ENCODE data around the gene LRRC15.

The LRRC15 gene

GRCh38 chr3:194386066-194386465 is 16.5 kb upstream of the LRRC15 start:
- no peak for DNase-seq (ENCODE audit: low read depth in 2 of 3, low spot score in 1 of 3)

GRCh38 chr3:194384569-194385001 is 15.0 kb upstream of the LRRC15 start:
- DNase-seq (ENCODE audit: low read depth in 2 of 3, low spot score in 1 of 3) = no peak

- DNase-seq (ENCODE audit: low read depth in 2 of 3, low spot score in 1 of 3) = no peak
These were observed 14.6 kb upstream of the LRRC15 start for GRCh38 chr3:194384156-194384555.

GRCh38 chr3:194383276-194383940 is 13.9 kb upstream of the LRRC15 start:
- DNase-seq (ENCODE audit: low read depth in 2 of 3, low spot score in 1 of 3) = no peak

GRCh38 chr3:194382892-194383223 is 13.3 kb upstream of the LRRC15 start:
- no peak for DNase-seq (ENCODE audit: low read depth in 2 of 3, low spot score in 1 of 3)

GRCh38 chr3:194382196-194382891 is 12.8 kb upstream of the LRRC15 start:
- no peak for DNase-seq (ENCODE audit: low read depth in 2 of 3, low spot score in 1 of 3)

GRCh38 chr3:194381460-194381875 is 11.9 kb upstream of the LRRC15 start:
- no peak for DNase-seq (ENCODE audit: low read depth in 2 of 3, low spot score in 1 of 3)

- DNase-seq (ENCODE audit: low read depth in 2 of 3, low spot score in 1 of 3) = no peak
These were observed 10.8 kb upstream of the LRRC15 start for GRCh38 chr3:194380326-194380725.

- DNase-seq (ENCODE audit: low read depth in 2 of 3, low spot score in 1 of 3) = no peak
These were observed 10.1 kb upstream of the LRRC15 start for GRCh38 chr3:194379651-194380050.

GRCh38 chr3:194379231-194379630 is 9.7 kb upstream of the LRRC15 start:
- no peak for DNase-seq (ENCODE audit: low read depth in 2 of 3, low spot score in 1 of 3)

GRCh38 chr3:194377708-194378107 is 8.2 kb upstream of the LRRC15 start:
- DNase-seq (ENCODE audit: low read depth in 2 of 3, low spot score in 1 of 3) = no peak

- no peak for DNase-seq (ENCODE audit: low read depth in 2 of 3, low spot score in 1 of 3)
These were observed 6.7 kb upstream of the LRRC15 start for GRCh38 chr3:194376241-194376560.

GRCh38 chr3:194375473-194376240 is 6.1 kb upstream of the LRRC15 start:
- no peak for DNase-seq (ENCODE audit: low read depth in 2 of 3, low spot score in 1 of 3)

GRCh38 chr3:194374935-194375334 is 5.4 kb upstream of the LRRC15 start:
- no peak for DNase-seq (ENCODE audit: low read depth in 2 of 3, low spot score in 1 of 3)

GRCh38 chr3:194373899-194374298 is 4.4 kb upstream of the LRRC15 start:
- DNase-seq (ENCODE audit: low read depth in 2 of 3, low spot score in 1 of 3) = no peak

- no peak for DNase-seq (ENCODE audit: low read depth in 2 of 3, low spot score in 1 of 3)
These were observed 3.5 kb upstream of the LRRC15 start for GRCh38 chr3:194373028-194373427.

GRCh38 chr3:194370753-194371152 is 1.2 kb upstream of the LRRC15 start:
- DNase-seq (ENCODE audit: low read depth in 2 of 3, low spot score in 1 of 3) = no peak

GRCh38 chr3:194368918-194369317 is 625 bp downstream of the LRRC15 start:
- DNase-seq (ENCODE audit: low read depth in 2 of 3, low spot score in 1 of 3) = no peak

GRCh38 chr3:194367992-194368841 is 1.3 kb downstream of the LRRC15 start:
- no peak for DNase-seq (ENCODE audit: low read depth in 2 of 3, low spot score in 1 of 3)

- no peak for DNase-seq (ENCODE audit: low read depth in 2 of 3, low spot score in 1 of 3)
These were observed 3.5 kb downstream of the LRRC15 start for GRCh38 chr3:194365978-194366490.

GRCh38 chr3:194365526-194365925 is 4.0 kb downstream of the LRRC15 start:
- no peak for DNase-seq (ENCODE audit: low read depth in 2 of 3, low spot score in 1 of 3)

All from stimulated activated CD4-positive, alpha-beta T cell treated with anti-CD3 and anti-CD28 coated beads, Interleukin-12 subunit alpha, Interleukin-12 subunit beta, amount 100 ng/mL, for 48 hours (primary cell).